ENCODE results near the gene RMND5B.
"Not testable (repeated sequence)": the region's sequence is repeated elsewhere in the genome, so short reads cannot be mapped to it uniquely, and the experiment has no call there.

The RMND5B gene

DNA sequence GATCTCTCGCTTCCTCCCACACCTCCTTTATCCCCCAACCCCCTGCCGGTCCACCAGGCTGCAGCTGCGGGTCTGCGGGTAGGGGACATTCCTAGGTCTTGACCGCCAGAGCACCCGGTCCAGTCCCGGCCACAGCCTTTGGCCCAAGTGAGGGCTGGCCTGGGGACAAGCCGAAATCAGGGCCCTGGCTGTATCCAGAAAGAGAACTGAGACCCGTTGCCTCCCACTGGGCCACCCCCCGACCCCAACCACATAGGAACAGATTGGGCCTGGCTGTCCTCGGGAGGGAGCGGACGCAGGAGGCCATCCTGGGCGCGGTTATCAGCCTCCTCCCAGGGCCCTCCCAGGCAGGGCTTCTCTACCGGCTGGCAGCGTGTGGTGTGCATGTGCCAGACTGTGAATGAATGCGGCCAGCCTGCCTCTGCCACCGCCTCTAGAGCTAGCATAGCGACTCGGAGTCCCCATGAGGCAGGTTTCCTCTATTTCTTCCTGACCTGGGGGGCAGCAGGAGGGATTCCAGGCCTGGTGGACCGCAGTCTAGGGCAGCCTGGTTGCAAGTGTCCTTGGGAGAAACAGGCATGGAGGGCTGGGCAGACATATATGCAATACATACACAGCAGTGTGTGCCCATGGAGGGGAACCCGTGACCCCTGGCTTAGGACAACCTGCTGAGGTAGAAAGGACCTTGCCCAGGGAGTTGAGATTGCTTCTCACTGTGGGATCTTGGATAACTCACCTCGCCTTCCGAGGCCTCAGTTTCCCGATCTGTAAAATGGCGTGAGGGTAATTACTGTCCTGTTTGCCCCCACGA, 16.3 kb upstream of the RMND5B start:
- no peak for DNase-seq (ENCODE audit: low spot score)

- DNase-seq (ENCODE audit: low spot score), result no peak
Observed at GRCh38 chr5:178115136-178115813, 15.5 kb upstream of the RMND5B start.

DNA sequence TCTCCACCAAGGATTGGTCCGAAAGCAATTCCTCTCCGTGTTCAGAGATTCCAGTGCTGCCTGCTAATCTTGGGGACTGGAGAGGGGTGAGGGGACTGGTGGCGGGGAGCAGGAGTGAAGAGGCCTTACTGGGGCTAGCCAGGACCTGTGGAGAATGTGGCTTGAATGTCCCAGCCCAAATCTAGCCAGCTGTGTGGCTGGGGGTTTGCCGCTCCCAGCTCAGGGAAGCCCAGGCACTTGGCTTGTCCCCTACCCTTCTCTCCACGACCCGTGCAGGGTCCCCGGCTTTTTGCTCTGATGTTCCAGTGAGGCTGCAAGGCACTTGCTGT, 15.0 kb upstream of the RMND5B start:
- DNase-seq (ENCODE audit: low spot score), result no peak

DNA sequence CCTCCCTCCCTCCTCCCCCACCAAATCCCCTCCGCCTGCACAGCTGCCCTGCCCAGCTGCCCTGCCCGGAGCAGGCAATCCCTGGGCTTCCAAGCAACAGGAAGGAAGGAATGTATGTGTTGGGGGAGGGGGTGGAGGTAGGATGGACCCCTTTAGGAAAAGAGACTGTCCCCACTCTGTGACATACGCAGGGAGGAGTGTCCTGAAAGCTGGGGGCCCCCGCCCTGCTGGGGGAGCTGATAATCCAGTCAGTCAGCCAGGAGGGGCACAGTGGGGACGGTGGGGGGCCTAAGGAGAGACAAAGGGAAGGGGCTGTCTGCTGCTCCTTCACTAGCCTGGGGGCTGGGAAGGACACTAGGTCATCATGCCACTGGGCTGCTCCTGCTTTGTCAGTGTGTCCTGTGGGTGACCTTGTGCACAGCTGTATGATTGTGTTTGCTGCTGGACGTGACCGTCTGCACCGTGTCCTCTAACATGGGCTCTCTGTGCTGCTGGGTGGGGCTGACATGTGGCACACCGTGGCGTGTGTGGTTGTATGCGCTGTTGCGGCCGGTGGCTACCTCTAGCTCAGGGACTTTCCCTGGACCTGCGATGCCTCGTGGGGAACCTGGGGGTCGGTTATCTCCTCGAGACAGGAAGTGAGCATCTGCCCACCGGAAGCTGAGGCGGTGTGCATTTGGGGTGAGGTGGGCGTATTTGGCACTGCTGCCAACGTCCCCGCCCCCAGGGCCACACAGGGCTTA, 14.5 kb upstream of the RMND5B start:
- DNase-seq (ENCODE audit: low spot score), result no peak

DNA sequence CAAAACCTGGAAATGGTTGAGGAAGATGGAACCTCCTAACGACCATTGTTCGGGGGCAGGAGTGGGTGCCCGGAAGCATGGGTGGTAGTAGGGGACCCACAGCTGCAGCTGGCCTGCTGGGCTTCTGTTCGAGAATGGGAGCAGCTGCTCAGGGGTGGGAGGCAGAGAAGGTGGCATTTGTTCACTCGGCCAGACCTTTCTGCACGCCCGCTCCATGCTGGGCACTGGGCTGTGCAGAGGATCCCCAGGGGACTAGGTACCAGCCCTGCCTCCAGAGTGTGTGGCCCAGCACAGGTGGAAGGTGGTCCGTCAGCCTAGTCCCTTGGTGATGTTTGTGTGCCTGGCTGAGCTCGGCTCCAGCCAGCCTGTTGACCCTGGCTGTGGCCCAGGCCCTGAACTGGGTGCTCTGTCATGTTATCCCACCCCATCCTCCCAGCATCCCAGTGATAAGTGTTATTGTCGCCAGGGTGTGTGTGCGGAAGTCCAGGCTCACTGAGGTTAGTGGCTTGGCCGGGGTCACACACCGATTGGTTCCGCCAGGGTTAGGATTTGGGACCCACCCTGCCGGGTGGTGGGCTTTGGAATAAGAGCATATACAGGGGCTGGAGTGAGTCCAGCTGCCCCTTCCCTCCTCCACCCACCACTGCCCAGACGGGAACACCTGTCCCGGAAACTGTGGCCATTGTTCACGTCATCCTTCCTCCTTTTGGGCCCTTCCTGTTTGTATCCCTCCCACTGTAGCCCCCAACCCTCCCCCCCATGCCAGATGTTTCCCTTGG, 12.7 kb upstream of the RMND5B start:
- DNase-seq (ENCODE audit: low spot score), result no peak

GRCh38 chr5:178119915-178120606, 10.8 kb upstream of the RMND5B start:
- DNase-seq (ENCODE audit: low spot score), result no peak

GRCh38 chr5:178120607-178121357, 10.0 kb upstream of the RMND5B start:
- DNase-seq (ENCODE audit: low spot score), result peak; percentile 97

DNA sequence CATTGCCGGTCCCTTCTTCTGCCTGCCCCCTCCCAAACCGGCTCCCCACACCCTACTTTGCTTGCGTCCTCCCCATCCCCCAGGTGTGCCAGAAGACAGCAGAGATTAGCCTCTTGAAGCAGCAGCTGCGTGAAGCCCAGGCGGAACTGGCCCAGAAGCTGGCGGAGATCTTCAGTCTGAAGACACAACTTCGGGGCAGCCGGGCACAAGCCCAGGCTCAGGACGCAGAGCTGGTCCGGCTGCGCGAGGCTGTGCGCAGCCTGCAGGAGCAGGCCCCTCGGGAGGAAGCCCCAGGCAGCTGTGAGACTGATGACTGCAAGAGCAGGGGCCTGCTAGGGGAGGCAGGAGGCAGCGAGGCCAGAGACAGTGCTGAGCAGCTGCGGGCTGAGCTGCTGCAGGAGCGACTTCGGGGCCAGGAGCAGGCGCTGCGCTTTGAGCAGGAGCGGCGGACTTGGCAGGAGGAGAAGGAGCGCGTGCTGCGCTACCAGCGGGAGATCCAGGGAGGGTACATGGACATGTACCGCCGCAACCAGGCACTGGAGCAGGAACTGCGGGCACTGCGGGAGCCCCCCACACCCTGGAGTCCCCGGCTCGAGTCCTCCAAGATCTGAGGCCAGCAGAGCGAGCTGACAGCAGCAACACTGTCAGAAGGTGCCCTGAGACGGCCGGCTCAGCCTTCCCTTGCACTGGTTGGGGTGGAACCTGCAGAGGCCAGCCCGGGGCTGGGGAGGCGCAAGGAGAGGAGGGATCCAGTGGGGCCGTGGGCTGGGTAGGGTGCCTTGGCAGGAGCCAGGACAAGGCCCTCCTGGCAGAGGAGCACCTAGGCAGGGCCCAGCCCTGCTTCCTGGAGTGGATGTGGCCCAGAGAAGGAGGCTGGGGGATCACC, 9.2 kb upstream of the RMND5B start:
- no peak for DNase-seq (ENCODE audit: low spot score)

DNA sequence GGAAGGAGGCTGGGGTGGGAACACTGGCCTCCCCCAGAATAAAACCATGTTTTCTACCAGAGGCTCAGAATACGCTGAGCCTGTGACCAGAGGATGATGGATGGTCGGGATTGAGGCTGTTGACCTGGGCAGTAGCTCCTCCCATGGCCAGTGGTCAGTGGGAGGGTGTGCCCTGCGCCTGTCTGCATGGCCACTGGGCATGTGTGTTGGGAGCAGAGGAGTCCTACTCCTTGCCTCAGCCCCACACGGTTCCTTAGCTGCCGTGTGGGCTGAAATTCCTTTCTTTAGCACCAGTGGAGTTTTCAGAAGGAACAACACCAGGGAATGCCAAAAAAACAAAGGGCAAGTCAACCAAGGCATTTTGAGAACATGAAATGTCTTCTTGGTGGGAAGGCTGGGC, 8.5 kb upstream of the RMND5B start:
- DNase-seq (ENCODE audit: low spot score), result no peak

DNA sequence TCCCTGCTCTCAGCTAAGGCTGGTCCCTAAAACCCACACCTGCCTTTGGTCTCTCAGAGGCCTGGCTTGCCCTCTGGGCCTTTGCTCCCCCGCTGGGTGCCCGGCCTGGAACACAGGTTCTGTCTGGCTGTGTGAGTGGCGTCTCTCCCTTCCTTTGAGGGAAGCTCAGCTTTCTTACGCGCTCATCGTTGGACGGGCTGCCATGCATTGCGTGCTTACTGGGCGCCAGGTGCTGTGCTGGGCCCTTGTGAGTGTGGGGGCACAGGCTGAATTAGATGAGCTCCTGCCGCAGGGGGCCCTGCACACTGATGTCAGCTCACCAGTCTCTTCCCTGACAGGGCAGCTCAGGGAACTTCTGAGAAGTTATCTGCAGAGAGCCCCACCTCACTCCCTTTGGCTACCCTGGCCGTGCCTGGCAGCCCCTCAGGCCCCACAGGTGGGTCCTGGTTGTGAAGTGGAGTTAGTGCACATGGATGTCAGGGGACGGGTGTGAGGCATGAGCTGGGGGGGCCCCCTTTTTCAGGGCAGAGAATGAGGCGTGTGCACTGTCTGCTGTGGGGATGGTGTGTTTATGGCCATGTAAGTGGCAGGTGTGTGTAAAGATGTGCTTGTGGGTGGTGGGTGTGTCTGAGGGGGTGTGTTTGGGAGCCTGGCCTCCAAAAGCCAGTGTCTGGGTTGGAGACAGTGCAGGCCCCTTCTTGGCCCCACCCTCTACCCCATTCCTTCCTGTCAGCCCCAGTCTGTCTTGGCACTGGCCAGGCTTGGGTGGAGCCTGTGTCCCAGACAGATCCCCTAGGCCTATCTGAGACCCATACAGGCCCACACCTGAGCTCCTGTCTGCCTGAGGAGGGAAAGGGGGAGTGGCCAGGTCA, 7.5 kb upstream of the RMND5B start:
- no peak for DNase-seq (ENCODE audit: low spot score)

- no peak for DNase-seq (ENCODE audit: low spot score)
Observed at GRCh38 chr5:178123966-178124925, 6.6 kb upstream of the RMND5B start.

DNA sequence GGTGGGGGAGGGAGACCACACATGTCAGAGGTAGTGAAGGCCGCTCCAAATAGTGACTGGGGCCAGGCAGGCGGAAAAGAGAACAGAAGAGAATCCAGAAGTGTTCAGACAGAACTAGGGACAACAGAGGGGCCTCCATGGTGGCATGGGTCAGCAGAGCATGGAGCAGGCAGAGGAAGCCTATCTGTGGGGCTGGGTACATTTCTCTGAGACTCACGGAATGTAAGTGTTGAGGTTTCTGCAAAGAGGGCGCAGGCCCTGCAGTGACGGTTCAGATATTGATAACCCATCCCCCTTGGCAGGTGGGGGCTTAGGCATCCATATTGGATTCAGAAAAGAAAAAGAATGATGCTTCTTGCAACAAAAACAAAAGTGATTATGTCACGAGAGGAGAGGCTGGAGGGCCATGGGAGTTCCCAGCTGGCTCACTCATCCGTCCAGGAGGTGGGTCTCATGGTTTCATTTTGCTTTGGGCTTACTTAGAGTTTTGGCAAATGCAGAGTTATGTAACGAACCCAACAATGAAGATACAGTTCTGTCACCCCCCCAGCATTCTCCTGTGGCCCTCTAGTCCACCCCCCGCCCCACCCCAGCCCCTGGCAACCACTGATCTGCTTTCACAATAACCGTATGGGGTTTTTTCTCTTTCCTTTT, 5.4 kb upstream of the RMND5B start:
- DNase-seq (ENCODE audit: low spot score), result no peak

DNA sequence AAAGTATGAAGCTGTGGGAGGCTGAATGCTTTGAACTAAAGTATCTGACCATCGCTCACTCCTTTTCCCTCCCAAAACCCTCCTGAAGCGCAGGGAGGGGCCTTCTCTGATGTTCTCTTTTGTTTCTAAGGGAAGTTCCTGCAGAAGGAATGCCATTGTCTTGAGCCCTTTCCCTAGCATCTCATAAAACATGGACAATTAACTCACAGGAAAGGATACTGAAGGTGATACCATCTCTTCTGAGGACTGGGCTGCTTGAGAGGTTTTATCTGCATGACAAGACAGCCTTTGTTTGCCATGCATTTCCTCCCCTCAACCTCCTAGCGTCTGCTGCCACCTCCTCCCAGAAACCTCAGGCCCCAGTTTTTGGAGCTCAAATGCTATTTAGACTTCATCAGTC, 4.3 kb upstream of the RMND5B start:
- DNase-seq (ENCODE audit: low spot score), result no peak

DNA sequence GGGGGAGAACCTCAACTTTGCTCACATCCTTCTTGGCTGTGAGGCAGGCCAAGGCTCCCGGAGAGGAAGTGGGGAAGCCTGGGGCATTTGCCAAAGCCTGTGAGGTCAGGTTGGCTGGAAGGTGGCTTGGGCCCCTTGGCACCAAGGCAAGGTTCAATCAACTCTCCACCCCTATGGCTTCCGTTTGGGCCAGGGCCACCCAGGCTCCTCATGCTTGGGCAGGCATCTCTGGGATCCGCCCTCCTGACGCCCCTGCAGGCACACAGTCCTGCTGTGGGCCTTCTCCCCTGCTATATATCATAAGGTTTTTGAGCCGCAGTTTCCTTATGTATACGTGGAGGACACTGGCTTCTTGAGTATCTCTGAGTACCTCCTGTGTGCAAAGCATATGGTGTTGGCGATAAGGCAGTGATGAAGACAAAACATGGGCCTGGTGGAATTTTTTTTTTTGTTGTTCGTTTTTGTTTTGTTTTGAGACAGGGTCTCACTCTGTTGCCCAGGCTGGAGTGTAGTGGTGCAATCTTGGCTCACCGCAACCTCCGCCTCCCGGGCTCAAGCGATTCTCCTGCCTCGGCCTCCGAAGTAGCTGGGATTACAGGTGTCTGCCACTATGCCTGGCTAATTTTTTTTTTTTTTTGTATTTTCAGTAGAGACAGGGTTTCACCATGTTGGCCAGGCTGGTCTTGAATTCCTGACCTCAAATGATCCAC, 3.4 kb upstream of the RMND5B start:
- DNase-seq (ENCODE audit: low spot score), result not testable (repeated sequence)

DNA sequence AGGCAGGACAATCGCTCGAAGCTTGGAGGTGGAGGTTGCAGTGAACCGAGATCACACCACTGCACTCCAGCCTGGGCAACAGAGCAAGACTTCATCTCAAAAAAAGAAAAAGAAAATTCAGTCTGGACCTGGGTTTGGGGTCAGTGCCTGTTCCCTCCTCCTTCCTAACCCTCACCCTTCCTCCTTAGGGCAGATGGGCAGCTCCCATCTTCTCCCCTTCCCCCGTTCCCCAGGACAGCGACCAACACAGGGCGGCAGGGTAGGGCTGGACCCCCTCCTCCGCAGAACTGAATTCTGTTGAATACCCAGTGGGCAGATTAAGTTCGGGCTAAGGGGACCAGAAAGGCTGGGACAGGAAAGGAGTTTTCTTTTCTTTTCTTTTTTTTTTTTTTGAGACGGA, 1.5 kb upstream of the RMND5B start:
- DNase-seq (ENCODE audit: low spot score), result no peak

DNA sequence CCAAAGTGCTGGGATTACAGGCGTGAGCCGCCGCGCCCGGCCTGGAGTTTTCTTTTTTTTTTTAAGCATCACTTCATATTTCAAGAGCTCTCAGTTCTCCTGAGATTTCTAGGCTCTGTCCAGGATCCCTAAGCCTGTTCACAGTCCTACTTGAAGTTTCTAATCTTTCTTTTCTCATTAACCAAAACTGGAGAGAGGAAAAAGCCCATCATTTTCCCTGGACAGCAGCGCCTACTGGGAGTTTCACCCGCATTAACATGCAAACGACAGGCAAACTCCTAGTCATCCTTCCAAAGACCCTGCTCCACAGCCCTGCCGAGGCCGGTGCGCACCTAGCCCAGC, 609 bp upstream of the RMND5B start:
- DNase-seq (ENCODE audit: low spot score), result not testable (repeated sequence)
